NCI-H1092 (cell line): ENCODE data around the gene ARHGEF28.

Experiments
- DNase-seq: peaks from one replicate; lab custom pipeline; 2025; lab: John Stamatoyannopoulos, UW

Gene ARHGEF28

GRCh38 chr5:73625944-73626811 lies at the start of gene ARHGEF28:
Gene ARHGEF28, plus strand, starts transcription at chr5:73626196. Its CDS starts 58,656 bp downstream, at chr5:73684852.
- DNase-seq = peak; percentile 70

GRCh38 chr5:73582285-73583145 lies 43.5 kb upstream of the ARHGEF28 start:
- no peak for DNase-seq

- no peak for DNase-seq
Measured at GRCh38 chr5:73587923-73588322, 38.1 kb upstream of the ARHGEF28 start.

- peak; percentile 56 for DNase-seq
Measured at GRCh38 chr5:73591102-73591695, 34.8 kb upstream of the ARHGEF28 start.

- no peak for DNase-seq
Measured at GRCh38 chr5:73591698-73592501, 34.1 kb upstream of the ARHGEF28 start.

GRCh38 chr5:73592551-73592950 lies 33.4 kb upstream of the ARHGEF28 start:
- no peak for DNase-seq

- DNase-seq = no peak
Measured at GRCh38 chr5:73596705-73597328, 29.2 kb upstream of the ARHGEF28 start.

GRCh38 chr5:73599380-73599779 lies 26.6 kb upstream of the ARHGEF28 start:
- no peak for DNase-seq

- no peak for DNase-seq
Measured at GRCh38 chr5:73603998-73604397, 22.0 kb upstream of the ARHGEF28 start.

GRCh38 chr5:73605223-73606087 lies 20.5 kb upstream of the ARHGEF28 start:
- DNase-seq = no peak

- DNase-seq = no peak
Measured at GRCh38 chr5:73606206-73606753, 19.7 kb upstream of the ARHGEF28 start.

- no peak for DNase-seq
Measured at GRCh38 chr5:73607228-73607627, 18.8 kb upstream of the ARHGEF28 start.

GRCh38 chr5:73612799-73613198 lies 13.2 kb upstream of the ARHGEF28 start:
- no peak for DNase-seq

GRCh38 chr5:73615085-73615484 lies 10.9 kb upstream of the ARHGEF28 start:
- DNase-seq = no peak

- DNase-seq = no peak
Measured at GRCh38 chr5:73615947-73616346, 10.0 kb upstream of the ARHGEF28 start.

GRCh38 chr5:73617510-73618279 lies 8.3 kb upstream of the ARHGEF28 start:
- DNase-seq = no peak

GRCh38 chr5:73619606-73620333 lies 6.2 kb upstream of the ARHGEF28 start:
- DNase-seq = no peak

- no peak for DNase-seq
Measured at GRCh38 chr5:73620334-73620687, 5.7 kb upstream of the ARHGEF28 start.

- DNase-seq = no peak
Measured at GRCh38 chr5:73623060-73623459, 2.9 kb upstream of the ARHGEF28 start.
